Ovary (tissue), 3 donors: Measurements from ENCODE around the gene MED22.

Experiments
- POLR2A ChIP-seq: fragments of 450-650 bp; IDR thresholded peaks from one replicate; pipeline ENCODE4 v1.6.1; 2017; ENCODE audit warnings: antibody characterized with exemption, mild to moderate bottlenecking, moderate library complexity
- TF ChIP-seq, protein P1 (sequence below), 3 donors: fragments of 450-650 bp in 2 of 3; fragments of 200-600 bp in 1 of 3; IDR thresholded peaks; one replicate each; pipeline versions ENCODE4 v1.5.1 to v1.8.0; 2016 to 2022; ENCODE audit warnings: antibody characterized with exemption in 3 of 3, mild to moderate bottlenecking in 1 of 3
- donor health status: DM: no; HTN: no; CAD: no.

DNA sequence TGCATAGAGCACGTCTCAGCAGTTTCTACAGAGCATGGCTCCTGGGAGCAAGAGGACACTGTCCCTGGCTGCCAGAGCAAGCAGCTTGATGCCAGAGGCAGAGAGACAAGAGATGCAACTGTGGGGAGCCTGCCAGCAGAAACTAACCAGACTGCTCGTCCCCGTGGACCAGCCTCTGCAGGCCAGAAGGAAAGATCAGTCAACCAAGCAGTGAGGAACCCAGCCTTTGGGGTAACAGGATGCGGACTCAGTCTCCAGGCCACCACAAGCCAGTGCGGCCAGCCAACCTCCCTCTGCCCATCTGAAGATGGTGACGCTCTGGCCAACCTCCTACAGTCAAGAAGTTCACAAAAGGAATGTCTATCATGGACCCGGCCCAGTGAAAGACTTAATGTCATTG, 24.2 kb upstream of the MED22 start:
- no peak for TF ChIP-seq POLR2A
- TF ChIP-seq, protein P1, sequence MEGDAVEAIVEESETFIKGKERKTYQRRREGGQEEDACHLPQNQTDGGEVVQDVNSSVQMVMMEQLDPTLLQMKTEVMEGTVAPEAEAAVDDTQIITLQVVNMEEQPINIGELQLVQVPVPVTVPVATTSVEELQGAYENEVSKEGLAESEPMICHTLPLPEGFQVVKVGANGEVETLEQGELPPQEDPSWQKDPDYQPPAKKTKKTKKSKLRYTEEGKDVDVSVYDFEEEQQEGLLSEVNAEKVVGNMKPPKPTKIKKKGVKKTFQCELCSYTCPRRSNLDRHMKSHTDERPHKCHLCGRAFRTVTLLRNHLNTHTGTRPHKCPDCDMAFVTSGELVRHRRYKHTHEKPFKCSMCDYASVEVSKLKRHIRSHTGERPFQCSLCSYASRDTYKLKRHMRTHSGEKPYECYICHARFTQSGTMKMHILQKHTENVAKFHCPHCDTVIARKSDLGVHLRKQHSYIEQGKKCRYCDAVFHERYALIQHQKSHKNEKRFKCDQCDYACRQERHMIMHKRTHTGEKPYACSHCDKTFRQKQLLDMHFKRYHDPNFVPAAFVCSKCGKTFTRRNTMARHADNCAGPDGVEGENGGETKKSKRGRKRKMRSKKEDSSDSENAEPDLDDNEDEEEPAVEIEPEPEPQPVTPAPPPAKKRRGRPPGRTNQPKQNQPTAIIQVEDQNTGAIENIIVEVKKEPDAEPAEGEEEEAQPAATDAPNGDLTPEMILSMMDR (IDR thresholded peaks at IDR 0.05) = no peak
